ENCODE measurements around the gene BCAS3.

DNA sequence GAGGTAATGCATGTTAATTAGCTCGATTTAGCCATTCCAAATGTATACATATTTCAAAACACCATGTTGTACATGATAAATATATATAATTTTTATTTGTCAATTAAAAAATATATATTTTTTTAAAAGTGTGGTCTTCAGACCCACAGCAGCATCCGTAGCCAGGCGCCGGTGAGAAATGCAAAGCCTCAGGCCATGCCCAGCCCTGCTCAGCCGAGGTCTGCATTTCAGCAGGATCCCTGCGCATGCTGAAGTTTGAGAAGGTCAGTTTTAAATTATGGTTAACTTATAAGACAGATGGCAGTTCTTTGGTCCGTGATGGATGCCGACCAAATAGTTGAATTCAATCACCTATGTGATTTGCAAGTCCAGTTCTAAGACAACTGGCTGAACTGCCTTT is 694.0 kb downstream of the BCAS3 start:
- TF ChIP-seq CTCF (IDR thresholded peaks at IDR 0.05) (no peak), POLR2A (IDR thresholded peaks at IDR 0.05) (no peak)

Measured in heart left ventricle (tissue), 13 donors.